HG03103 (cell line): ENCODE measurements around the gene CABLES1.
"Not testable (repeated sequence)": the region's sequence is repeated elsewhere in the genome, so short reads cannot be mapped to it uniquely, and the experiment has no call there.

Experiments
- ATAC-seq: cut with Tn5 transposase; IDR thresholded peaks from one replicate; pipeline ENCODE4 v1.9.1; 2021; ENCODE audit warnings: low read depth; ENCODE audit not compliant: unreplicated experiment

CABLES1 gene

GRCh38 chr18:23134780-23135549 is at the start of gene CABLES1:
CABLES1 (plus strand) TSS chr18:23135485; CDS start chr18:23135763, 278 bp downstream.
- no peak for ATAC-seq

GRCh38 chr18:23087352-23087751 is 47.9 kb upstream of the CABLES1 start:
- ATAC-seq: no peak

- no peak for ATAC-seq
These were observed 47.0 kb upstream of the CABLES1 start for GRCh38 chr18:23088310-23088709.

GRCh38 chr18:23091017-23091993 is 44.0 kb upstream of the CABLES1 start:
- not testable (repeated sequence) for ATAC-seq

- ATAC-seq: no peak
These were observed 43.2 kb upstream of the CABLES1 start for GRCh38 chr18:23092121-23092520.

- ATAC-seq: not testable (repeated sequence)
These were observed 42.2 kb upstream of the CABLES1 start for GRCh38 chr18:23093130-23093529.

- no peak for ATAC-seq
These were observed 41.5 kb upstream of the CABLES1 start for GRCh38 chr18:23093772-23094171.

- no peak for ATAC-seq
These were observed 40.7 kb upstream of the CABLES1 start for GRCh38 chr18:23094411-23095190.

- no peak for ATAC-seq
These were observed 39.8 kb upstream of the CABLES1 start for GRCh38 chr18:23095463-23095862.

- not testable (repeated sequence) for ATAC-seq
These were observed 38.3 kb upstream of the CABLES1 start for GRCh38 chr18:23097016-23097415.

- no peak for ATAC-seq
These were observed 35.7 kb upstream of the CABLES1 start for GRCh38 chr18:23099621-23100020.

- ATAC-seq: no peak
These were observed 33.3 kb upstream of the CABLES1 start for GRCh38 chr18:23101861-23102432.

GRCh38 chr18:23102493-23103261 is 32.6 kb upstream of the CABLES1 start:
- ATAC-seq: no peak

GRCh38 chr18:23103449-23103848 is 31.8 kb upstream of the CABLES1 start:
- ATAC-seq: no peak

GRCh38 chr18:23105030-23105429 is 30.3 kb upstream of the CABLES1 start:
- no peak for ATAC-seq

GRCh38 chr18:23105581-23106219 is 29.6 kb upstream of the CABLES1 start:
- ATAC-seq: no peak

GRCh38 chr18:23106575-23106974 is 28.7 kb upstream of the CABLES1 start:
- ATAC-seq: no peak

- ATAC-seq: no peak
These were observed 27.6 kb upstream of the CABLES1 start for GRCh38 chr18:23107718-23108117.

GRCh38 chr18:23108496-23108895 is 26.8 kb upstream of the CABLES1 start:
- no peak for ATAC-seq
